HepG2 (cell line): ENCODE data around the gene GIMAP8. TPM values are rescaled to one million over a fixed set of nuclear protein-coding genes. Genes with fewer than 3 reads are reported as not detected.

ENCODE experiments used
- HIC2 ChIP-seq: sonication (generic); formaldehyde crosslinking; IDR thresholded peaks from 2 replicates; pipeline ENCODE4 v1.9.0; 2022; ENCODE audit warnings: low read depth, missing genetic modification reagents
- HNRNPLL ChIP-seq: fragments of 200-400 bp; formaldehyde crosslinking; IDR thresholded peaks from 2 replicates; pipeline ENCODE4 v1.6.1; 2017; ENCODE audit warnings: mild to moderate bottlenecking, low read depth, low read length; ENCODE audit not compliant: poor library complexity, severe bottlenecking
- KLF15 ChIP-seq: sonication (generic); formaldehyde crosslinking; IDR thresholded peaks from 2 replicates; pipeline ENCODE4 v1.8.1; 2023; ENCODE audit warnings: borderline replicate concordance, mild to moderate bottlenecking, inconsistent platforms, missing genetic modification reagents, mixed read lengths
- NCOA2 ChIP-seq: sonication (generic); formaldehyde crosslinking; IDR thresholded peaks from 2 replicates; pipeline ENCODE4 v1.8.0; 2022; ENCODE audit warnings: inconsistent platforms
- NFKBIZ ChIP-seq: IDR thresholded peaks from 2 replicates; pipeline ENCODE4 v1.6.1; 2018; ENCODE audit warnings: missing genetic modification reagents, missing compliant biosample characterization
- SALL2 ChIP-seq: sonication (generic); formaldehyde crosslinking; IDR thresholded peaks from 2 replicates; pipeline ENCODE4 v1.8.1; 2023; ENCODE audit warnings: mild to moderate bottlenecking, missing genetic modification reagents, inconsistent platforms
- SIX1 ChIP-seq: sonication (generic); formaldehyde crosslinking; IDR thresholded peaks from 2 replicates; pipeline ENCODE4 v1.4.0; 2020; ENCODE audit warnings: missing genetic modification reagents, borderline replicate concordance
- ZFP1 ChIP-seq: IDR thresholded peaks from 2 replicates; pipeline ENCODE4 v1.6.1; 2016
- ZFP82 ChIP-seq: sonication (generic); formaldehyde crosslinking; IDR thresholded peaks from 2 replicates; pipeline ENCODE4 v1.5.1; 2020; ENCODE audit warnings: mild to moderate bottlenecking, missing genetic modification reagents, borderline replicate concordance
- ZNF142 ChIP-seq: sonication (generic); formaldehyde crosslinking; IDR thresholded peaks from 2 replicates; pipeline ENCODE4 v1.4.0; 2020; ENCODE audit warnings: missing genetic modification reagents
- ZNF678 ChIP-seq: sonication (generic); formaldehyde crosslinking; IDR thresholded peaks from 2 replicates; pipeline ENCODE4 v1.4.0; 2020; ENCODE audit warnings: mild to moderate bottlenecking, missing genetic modification reagents
- polyA plus RNA-seq, 8 experiments: library from polyadenylated mRNA; depleted of rRNA in 3 of 8; stranded (reverse) in 7 of 8; unstranded in 1 of 8; fragments of >200 nt; fragmentation: Illumina TruSeq in 4 of 8; extraction: Trizol in 4 of 8; gene quantifications; 2 replicates each; pipeline versions ENCODE4 v1.2.1 to v1.2.3, GENCODE V29; 2011 to 2016; ENCODE audit warnings: low read depth in 4 of 8, missing spikeins in 1 of 8, mixed read lengths in 1 of 8; ENCODE audit not compliant: insufficient read depth in 1 of 8
- total RNA-seq, 5 experiments: library from RNA; depleted of rRNA; stranded (reverse); fragments of >200 nt; fragmentation: Illumina TruSeq; extraction: Trizol; gene quantifications; 2 replicates each; pipeline ENCODE4 v1.2.3, GENCODE V29; 2016; ENCODE audit warnings: low read depth in 1 of 5
- TF ChIP-seq, protein P1 (sequence below), 2 experiments: fragments of 450-650 bp in 1 of 2; sonication (generic) in 1 of 2; formaldehyde crosslinking; IDR thresholded peaks; 2 replicates each; pipeline versions ENCODE4 v1.5.0 to v1.8.0; 2020 to 2022; ENCODE audit warnings: mild to moderate bottlenecking in 1 of 2, missing genetic modification reagents in 1 of 2
- TF ChIP-seq, protein P2 (sequence below): sonication (generic); formaldehyde crosslinking; IDR thresholded peaks from 2 replicates; pipeline ENCODE4 v1.8.1; 2023; ENCODE audit warnings: missing genetic modification reagents, mild to moderate bottlenecking, borderline replicate concordance
- TF ChIP-seq, protein P3 (sequence below): sonication (generic); formaldehyde crosslinking; IDR thresholded peaks from 2 replicates; pipeline ENCODE4 v1.8.0; 2022; ENCODE audit warnings: missing genetic modification reagents, mild to moderate bottlenecking, moderate library complexity, borderline replicate concordance

GIMAP8 gene
- total and polyA plus RNA-seq, 2 of the 13 experiments (the other 11 are each of a cell fraction or from before 2014, with no cell fraction given) = not detected

DNA sequence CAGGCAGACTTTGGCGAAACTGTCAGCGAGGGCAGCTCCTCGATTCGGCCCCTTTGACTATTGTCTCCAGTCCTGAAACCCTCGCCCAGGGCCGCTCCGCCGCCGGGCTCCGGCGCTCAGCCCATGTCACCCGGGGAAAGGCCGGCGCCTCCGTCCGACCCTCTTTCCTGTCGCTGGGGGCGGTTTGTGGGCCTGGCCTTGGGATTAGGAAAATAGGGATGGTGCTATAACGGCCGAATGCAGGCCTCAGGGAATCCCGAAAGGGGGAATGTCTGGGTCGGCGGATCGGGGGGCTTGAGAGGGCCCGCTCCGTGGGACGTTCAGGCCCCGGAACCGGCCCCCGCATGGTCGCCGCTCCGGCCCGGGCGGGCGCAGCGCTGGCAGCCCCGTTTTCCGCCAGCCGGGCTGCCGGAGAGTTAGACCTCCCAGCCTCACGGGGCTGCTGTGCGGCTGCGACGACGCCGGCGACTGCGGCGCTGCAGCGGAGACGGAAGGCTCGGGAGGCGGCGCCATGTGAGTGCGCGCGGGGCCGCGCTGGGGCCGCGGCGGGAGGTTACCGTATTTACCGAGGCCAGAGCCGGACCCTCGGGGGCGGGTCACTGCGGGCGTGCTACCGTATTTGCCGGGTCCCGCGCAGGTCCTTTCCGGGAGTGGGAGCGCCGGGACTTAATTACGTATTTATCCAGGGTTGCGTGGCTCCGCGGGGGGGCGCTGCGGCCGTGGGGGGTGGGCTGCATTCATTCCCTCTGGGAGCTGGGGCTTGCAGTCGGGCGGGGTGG lies 45.4 kb upstream of the GIMAP8 start (continued):
- no peak for TF ChIP-seq NFKBIZ (CRISPR knock-in tag)
- no peak for TF ChIP-seq ZFP82
- TF ChIP-seq, protein P1, sequence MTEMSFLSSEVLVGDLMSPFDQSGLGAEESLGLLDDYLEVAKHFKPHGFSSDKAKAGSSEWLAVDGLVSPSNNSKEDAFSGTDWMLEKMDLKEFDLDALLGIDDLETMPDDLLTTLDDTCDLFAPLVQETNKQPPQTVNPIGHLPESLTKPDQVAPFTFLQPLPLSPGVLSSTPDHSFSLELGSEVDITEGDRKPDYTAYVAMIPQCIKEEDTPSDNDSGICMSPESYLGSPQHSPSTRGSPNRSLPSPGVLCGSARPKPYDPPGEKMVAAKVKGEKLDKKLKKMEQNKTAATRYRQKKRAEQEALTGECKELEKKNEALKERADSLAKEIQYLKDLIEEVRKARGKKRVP (CRISPR knock-in tag; IDR thresholded peaks at IDR 0.05) = peak in 1 of 2 experiments; percentile 55; a peak in 1 of 4 replicates
- TF ChIP-seq ZNF678 (CRISPR knock-in tag) = peak; percentile 46; the same call in 1 of the 2 replicates
- TF ChIP-seq NCOA2 (CRISPR knock-in tag) = no peak
- peak; percentile 44; the same call in 1 of the 2 replicates for TF ChIP-seq SALL2 (CRISPR knock-in tag)
- TF ChIP-seq ZNF142 (CRISPR knock-in tag) = 0 out of 2 replicates have a peak, but pooled peaks have one; percentile 49
- TF ChIP-seq HIC2 = peak; percentile 4; the same call in 1 of the 2 replicates
- peak; percentile 88 for TF ChIP-seq HNRNPLL
- TF ChIP-seq SIX1 (CRISPR knock-in tag) = no peak
- no peak; the same call in 1 of the 2 replicates for TF ChIP-seq KLF15
- no peak for TF ChIP-seq ZFP1 (CRISPR knock-in tag)
- TF ChIP-seq, protein P2, sequence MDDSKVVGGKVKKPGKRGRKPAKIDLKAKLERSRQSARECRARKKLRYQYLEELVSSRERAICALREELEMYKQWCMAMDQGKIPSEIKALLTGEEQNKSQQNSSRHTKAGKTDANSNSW (CRISPR knock-in tag) = no peak
- TF ChIP-seq, protein P3, sequence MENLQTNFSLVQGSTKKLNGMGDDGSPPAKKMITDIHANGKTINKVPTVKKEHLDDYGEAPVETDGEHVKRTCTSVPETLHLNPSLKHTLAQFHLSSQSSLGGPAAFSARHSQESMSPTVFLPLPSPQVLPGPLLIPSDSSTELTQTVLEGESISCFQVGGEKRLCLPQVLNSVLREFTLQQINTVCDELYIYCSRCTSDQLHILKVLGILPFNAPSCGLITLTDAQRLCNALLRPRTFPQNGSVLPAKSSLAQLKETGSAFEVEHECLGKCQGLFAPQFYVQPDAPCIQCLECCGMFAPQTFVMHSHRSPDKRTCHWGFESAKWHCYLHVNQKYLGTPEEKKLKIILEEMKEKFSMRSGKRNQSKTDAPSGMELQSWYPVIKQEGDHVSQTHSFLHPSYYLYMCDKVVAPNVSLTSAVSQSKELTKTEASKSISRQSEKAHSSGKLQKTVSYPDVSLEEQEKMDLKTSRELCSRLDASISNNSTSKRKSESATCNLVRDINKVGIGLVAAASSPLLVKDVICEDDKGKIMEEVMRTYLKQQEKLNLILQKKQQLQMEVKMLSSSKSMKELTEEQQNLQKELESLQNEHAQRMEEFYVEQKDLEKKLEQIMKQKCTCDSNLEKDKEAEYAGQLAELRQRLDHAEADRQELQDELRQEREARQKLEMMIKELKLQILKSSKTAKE (CRISPR knock-in tag) = peak; percentile 77
